Activated CD8-positive, alpha-beta memory T cell treated with anti-CD3 and anti-CD28 coated beads, Interleukin-2, amount 50 U/mL, for 24 hours (primary cell): ENCODE results near the gene ARAP1.

Source experiments
- DNase-seq: peaks from one replicate; pipeline ENCODE4 v3.0.0-alpha.2; 2020; ENCODE audit errors: extremely low read depth

Gene ARAP1

GRCh38 chr11:72743321-72744221, 8.6 kb downstream of the ARAP1 start:
- DNase-seq = no peak

- no peak for DNase-seq
Observed at GRCh38 chr11:72742513-72743320, 9.5 kb downstream of the ARAP1 start.

GRCh38 chr11:72741849-72742512, 10.2 kb downstream of the ARAP1 start:
- no peak for DNase-seq

GRCh38 chr11:72741429-72741833, 10.8 kb downstream of the ARAP1 start:
- no peak for DNase-seq

- DNase-seq = no peak
Observed at GRCh38 chr11:72740562-72741428, 11.4 kb downstream of the ARAP1 start.

GRCh38 chr11:72740060-72740424, 12.2 kb downstream of the ARAP1 start:
- no peak for DNase-seq

GRCh38 chr11:72739240-72740059, 12.8 kb downstream of the ARAP1 start:
- DNase-seq = no peak

- DNase-seq = no peak
Observed at GRCh38 chr11:72738199-72739141, 13.7 kb downstream of the ARAP1 start.

GRCh38 chr11:72737336-72737735, 14.9 kb downstream of the ARAP1 start:
- DNase-seq = no peak

GRCh38 chr11:72736452-72737069, 15.6 kb downstream of the ARAP1 start:
- peak; percentile 37 for DNase-seq

GRCh38 chr11:72735495-72736027, 16.6 kb downstream of the ARAP1 start:
- DNase-seq = no peak

GRCh38 chr11:72732329-72732728, 19.9 kb downstream of the ARAP1 start:
- DNase-seq = no peak

- DNase-seq = no peak
Observed at GRCh38 chr11:72730737-72731136, 21.5 kb downstream of the ARAP1 start.

- DNase-seq = no peak
Observed at GRCh38 chr11:72730243-72730642, 22.0 kb downstream of the ARAP1 start.

GRCh38 chr11:72727521-72727920, 24.7 kb downstream of the ARAP1 start:
- no peak for DNase-seq

- DNase-seq = no peak
Observed at GRCh38 chr11:72726266-72727220, 25.7 kb downstream of the ARAP1 start.

- DNase-seq = no peak
Observed at GRCh38 chr11:72725724-72726028, 26.5 kb downstream of the ARAP1 start.
